WTC11 (cell line): ENCODE data around the gene FMOD.

Source experiments
- ETV6 ChIP-seq: sonication (generic); formaldehyde crosslinking; IDR thresholded peaks from 2 replicates; pipeline ENCODE4 v1.8.1; 2022; ENCODE audit warnings: mild to moderate bottlenecking, missing genetic modification reagents
- FOXJ3 ChIP-seq: sonication (generic); formaldehyde crosslinking; IDR thresholded peaks from 2 replicates; pipeline ENCODE4 v1.9.0; 2021; ENCODE audit warnings: missing genetic modification reagents, mild to moderate bottlenecking, borderline replicate concordance
- IRF2 ChIP-seq: sonication (generic); formaldehyde crosslinking; IDR thresholded peaks from 2 replicates; pipeline ENCODE4 v1.8.0; 2022; ENCODE audit warnings: low read depth, missing genetic modification reagents, borderline replicate concordance
- MXD4 ChIP-seq: fragments of 250-450 bp; sonication (Bioruptor Pico); IDR thresholded peaks from 2 replicates; pipeline ENCODE4 v1.8.0; 2021; ENCODE audit warnings: mild to moderate bottlenecking, moderate library complexity, borderline replicate concordance
- SP1 ChIP-seq: sonication (generic); formaldehyde crosslinking; conservative IDR thresholded peaks from 2 replicates; pipeline ENCODE4 v1.8.1; 2022; ENCODE audit warnings: missing genetic modification reagents
- TCF7 ChIP-seq: sonication (generic); formaldehyde crosslinking; IDR thresholded peaks from 2 replicates; pipeline ENCODE4 v1.8.0; 2022; ENCODE audit warnings: mild to moderate bottlenecking, low read depth, missing genetic modification reagents, moderate library complexity
- ZNF121 ChIP-seq: sonication (generic); formaldehyde crosslinking; IDR thresholded peaks from 2 replicates; pipeline ENCODE4 v1.8.0; 2023; ENCODE audit warnings: missing genetic modification reagents
- TF ChIP-seq, protein P1 (sequence below): sonication (generic); formaldehyde crosslinking; IDR thresholded peaks from 2 replicates; pipeline ENCODE4 v1.8.1; 2023; ENCODE audit warnings: mild to moderate bottlenecking, moderate library complexity, missing genetic modification reagents
- TF ChIP-seq, protein P2 (sequence below): fragments of 200-600 bp; IDR thresholded peaks from 2 replicates; pipeline ENCODE4 v1.8.0; 2022; ENCODE audit warnings: antibody characterized with exemption
- TF ChIP-seq, protein P3 (sequence below): fragments of 250-450 bp; sonication (Bioruptor Pico); conservative IDR thresholded peaks from 2 replicates; pipeline ENCODE4 v1.9.0; 2021; ENCODE audit warnings: mild to moderate bottlenecking
- TF ChIP-seq, protein P4 (sequence below): sonication (generic); formaldehyde crosslinking; IDR thresholded peaks from 2 replicates; pipeline ENCODE4 v1.8.0; 2022; ENCODE audit warnings: mild to moderate bottlenecking, missing genetic modification reagents
- TF ChIP-seq, protein P5 (sequence below): sonication (generic); formaldehyde crosslinking; IDR thresholded peaks from 2 replicates; pipeline ENCODE4 v1.8.0; 2022; ENCODE audit warnings: missing genetic modification reagents
- TF ChIP-seq, protein P6 (sequence below): sonication (generic); formaldehyde crosslinking; IDR thresholded peaks from 2 replicates; pipeline ENCODE4 v1.8.1; 2022; ENCODE audit warnings: low read depth, mild to moderate bottlenecking, moderate library complexity, missing genetic modification reagents, borderline replicate concordance

DNA sequence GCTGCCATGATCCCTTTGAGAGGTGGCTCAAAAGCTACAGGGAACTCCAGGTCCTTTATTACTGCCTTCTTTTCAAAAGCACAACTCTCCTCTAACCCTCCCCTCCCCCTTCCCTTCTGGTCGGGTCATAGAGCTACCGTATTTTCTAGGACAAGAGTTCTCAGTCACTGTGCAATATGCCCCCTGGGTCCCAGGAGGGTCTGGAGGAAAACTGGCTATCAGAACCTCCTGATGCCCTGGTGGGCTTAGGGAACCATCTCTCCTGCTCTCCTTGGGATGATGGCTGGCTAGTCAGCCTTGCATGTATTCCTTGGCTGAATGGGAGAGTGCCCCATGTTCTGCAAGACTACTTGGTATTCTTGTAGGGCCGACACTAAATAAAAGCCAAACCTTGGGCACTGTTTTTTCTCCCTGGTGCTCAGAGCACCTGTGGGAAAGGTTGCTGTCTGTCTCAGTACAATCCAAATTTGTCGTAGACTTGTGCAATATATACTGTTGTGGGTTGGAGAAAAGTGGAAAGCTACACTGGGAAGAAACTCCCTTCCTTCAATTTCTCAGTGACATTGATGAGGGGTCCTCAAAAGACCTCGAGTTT is 42.5 kb downstream of the FMOD start:
- TF ChIP-seq, protein P1, sequence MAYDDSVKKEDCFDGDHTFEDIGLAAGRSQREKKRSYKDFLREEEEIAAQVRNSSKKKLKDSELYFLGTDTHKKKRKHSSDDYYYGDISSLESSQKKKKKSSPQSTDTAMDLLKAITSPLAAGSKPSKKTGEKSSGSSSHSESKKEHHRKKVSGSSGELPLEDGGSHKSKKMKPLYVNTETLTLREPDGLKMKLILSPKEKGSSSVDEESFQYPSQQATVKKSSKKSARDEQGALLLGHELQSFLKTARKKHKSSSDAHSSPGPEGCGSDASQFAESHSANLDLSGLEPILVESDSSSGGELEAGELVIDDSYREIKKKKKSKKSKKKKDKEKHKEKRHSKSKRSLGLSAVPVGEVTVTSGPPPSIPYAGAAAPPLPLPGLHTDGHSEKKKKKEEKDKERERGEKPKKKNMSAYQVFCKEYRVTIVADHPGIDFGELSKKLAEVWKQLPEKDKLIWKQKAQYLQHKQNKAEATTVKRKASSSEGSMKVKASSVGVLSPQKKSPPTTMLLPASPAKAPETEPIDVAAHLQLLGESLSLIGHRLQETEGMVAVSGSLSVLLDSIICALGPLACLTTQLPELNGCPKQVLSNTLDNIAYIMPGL: no peak
- TF ChIP-seq IRF2 (CRISPR knock-in tag): no peak
- TF ChIP-seq MXD4 (CRISPR knock-in tag): no peak
- TF ChIP-seq ETV6 (CRISPR knock-in tag): no peak
- TF ChIP-seq, protein P2, sequence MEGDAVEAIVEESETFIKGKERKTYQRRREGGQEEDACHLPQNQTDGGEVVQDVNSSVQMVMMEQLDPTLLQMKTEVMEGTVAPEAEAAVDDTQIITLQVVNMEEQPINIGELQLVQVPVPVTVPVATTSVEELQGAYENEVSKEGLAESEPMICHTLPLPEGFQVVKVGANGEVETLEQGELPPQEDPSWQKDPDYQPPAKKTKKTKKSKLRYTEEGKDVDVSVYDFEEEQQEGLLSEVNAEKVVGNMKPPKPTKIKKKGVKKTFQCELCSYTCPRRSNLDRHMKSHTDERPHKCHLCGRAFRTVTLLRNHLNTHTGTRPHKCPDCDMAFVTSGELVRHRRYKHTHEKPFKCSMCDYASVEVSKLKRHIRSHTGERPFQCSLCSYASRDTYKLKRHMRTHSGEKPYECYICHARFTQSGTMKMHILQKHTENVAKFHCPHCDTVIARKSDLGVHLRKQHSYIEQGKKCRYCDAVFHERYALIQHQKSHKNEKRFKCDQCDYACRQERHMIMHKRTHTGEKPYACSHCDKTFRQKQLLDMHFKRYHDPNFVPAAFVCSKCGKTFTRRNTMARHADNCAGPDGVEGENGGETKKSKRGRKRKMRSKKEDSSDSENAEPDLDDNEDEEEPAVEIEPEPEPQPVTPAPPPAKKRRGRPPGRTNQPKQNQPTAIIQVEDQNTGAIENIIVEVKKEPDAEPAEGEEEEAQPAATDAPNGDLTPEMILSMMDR: no peak
- TF ChIP-seq, protein P3, sequence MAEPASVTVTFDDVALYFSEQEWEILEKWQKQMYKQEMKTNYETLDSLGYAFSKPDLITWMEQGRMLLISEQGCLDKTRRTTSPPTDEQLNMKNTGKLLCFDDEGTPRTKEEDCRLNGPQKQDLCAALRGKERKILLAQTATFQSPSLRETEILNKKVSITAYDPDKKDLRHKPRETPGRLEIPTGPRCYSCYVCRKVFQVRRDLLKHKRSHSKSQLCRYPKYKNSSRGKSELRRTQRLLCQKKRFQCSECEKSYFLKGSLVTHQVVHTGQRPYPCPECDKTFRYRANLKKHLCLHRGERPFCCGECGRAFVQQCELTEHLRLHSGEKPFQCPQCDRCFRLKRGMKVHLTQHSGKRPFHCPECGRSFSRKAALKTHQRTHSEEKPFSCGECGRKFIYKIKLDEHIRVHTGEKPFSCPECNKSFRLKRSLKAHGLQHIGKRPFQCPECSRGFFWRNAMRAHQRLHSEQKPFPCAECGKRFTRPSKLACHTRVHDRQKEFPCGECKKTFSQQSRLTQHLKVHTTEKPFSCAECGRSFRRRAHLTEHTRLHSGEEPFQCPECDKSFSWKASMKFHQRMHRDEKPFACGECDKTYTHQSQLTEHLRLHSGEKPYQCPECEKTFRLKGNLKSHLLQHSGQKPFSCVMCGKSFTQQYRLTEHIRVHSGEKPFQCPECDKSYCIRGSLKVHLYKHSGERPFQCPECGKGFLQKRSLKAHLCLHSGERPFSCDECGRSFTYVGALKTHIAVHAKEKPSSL: no peak
- TF ChIP-seq SP1 (CRISPR knock-in tag): no peak
- TF ChIP-seq TCF7 (CRISPR knock-in tag): no peak
- no peak for TF ChIP-seq FOXJ3 (CRISPR knock-in tag)
- TF ChIP-seq, protein P4, sequence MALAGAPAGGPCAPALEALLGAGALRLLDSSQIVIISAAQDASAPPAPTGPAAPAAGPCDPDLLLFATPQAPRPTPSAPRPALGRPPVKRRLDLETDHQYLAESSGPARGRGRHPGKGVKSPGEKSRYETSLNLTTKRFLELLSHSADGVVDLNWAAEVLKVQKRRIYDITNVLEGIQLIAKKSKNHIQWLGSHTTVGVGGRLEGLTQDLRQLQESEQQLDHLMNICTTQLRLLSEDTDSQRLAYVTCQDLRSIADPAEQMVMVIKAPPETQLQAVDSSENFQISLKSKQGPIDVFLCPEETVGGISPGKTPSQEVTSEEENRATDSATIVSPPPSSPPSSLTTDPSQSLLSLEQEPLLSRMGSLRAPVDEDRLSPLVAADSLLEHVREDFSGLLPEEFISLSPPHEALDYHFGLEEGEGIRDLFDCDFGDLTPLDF: no peak
- TF ChIP-seq, protein P5, sequence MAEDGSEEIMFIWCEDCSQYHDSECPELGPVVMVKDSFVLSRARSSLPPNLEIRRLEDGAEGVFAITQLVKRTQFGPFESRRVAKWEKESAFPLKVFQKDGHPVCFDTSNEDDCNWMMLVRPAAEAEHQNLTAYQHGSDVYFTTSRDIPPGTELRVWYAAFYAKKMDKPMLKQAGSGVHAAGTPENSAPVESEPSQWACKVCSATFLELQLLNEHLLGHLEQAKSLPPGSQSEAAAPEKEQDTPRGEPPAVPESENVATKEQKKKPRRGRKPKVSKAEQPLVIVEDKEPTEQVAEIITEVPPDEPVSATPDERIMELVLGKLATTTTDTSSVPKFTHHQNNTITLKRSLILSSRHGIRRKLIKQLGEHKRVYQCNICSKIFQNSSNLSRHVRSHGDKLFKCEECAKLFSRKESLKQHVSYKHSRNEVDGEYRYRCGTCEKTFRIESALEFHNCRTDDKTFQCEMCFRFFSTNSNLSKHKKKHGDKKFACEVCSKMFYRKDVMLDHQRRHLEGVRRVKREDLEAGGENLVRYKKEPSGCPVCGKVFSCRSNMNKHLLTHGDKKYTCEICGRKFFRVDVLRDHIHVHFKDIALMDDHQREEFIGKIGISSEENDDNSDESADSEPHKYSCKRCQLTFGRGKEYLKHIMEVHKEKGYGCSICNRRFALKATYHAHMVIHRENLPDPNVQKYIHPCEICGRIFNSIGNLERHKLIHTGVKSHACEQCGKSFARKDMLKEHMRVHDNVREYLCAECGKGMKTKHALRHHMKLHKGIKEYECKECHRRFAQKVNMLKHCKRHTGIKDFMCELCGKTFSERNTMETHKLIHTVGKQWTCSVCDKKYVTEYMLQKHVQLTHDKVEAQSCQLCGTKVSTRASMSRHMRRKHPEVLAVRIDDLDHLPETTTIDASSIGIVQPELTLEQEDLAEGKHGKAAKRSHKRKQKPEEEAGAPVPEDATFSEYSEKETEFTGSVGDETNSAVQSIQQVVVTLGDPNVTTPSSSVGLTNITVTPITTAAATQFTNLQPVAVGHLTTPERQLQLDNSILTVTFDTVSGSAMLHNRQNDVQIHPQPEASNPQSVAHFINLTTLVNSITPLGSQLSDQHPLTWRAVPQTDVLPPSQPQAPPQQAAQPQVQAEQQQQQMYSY (CRISPR knock-in tag): no peak
- no peak for TF ChIP-seq ZNF121
- TF ChIP-seq, protein P6, sequence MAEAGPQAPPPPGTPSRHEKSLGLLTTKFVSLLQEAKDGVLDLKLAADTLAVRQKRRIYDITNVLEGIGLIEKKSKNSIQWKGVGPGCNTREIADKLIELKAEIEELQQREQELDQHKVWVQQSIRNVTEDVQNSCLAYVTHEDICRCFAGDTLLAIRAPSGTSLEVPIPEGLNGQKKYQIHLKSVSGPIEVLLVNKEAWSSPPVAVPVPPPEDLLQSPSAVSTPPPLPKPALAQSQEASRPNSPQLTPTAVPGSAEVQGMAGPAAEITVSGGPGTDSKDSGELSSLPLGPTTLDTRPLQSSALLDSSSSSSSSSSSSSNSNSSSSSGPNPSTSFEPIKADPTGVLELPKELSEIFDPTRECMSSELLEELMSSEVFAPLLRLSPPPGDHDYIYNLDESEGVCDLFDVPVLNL (CRISPR knock-in tag): no peak
